H1 (cell line): Measurements from ENCODE around the gene ABHD12. TPM values are rescaled to one million over a fixed set of nuclear protein-coding genes. Genes with fewer than 3 reads are reported as not detected.

Experiments
- CTCF ChIA-PET: fragments of 300-600 bp; sonication (Branson Sonifier 250); formaldehyde crosslinking; loops from one replicate; lab custom pipeline; 2021; ENCODE audit not compliant: partially characterized antibody; lab: Charles Lee
- POLR2A ChIA-PET: fragments of 300-600 bp; sonication (Branson Sonifier 250); formaldehyde crosslinking; loops from one replicate; lab custom pipeline; 2021; ENCODE audit warnings: inconsistent platforms; ENCODE audit not compliant: partially characterized antibody; lab: Charles Lee
- DNase-seq, 2 experiments: peaks; one replicate each; pipeline versions ENCODE4 v3.0.0 to v3.0.0-alpha.2; 2010 to 2022; ENCODE audit warnings: low spot score in 2 of 2, low read depth in 1 of 2, mixed read lengths in 1 of 2
- FAIRE-seq: peaks from 2 replicates; lab custom pipeline; 2011; peaks lifted over from hg19 to GRCh38; lab: Jason Lieb, UNC
- H2AFZ ChIP-seq: 2 replicates; pipeline ENCODE4 v1.8.1; 2012; ENCODE audit warnings: low read length, inconsistent platforms
- H2AK5ac ChIP-seq: 2 replicates; pipeline ENCODE4 v1.6.1; 2013; ENCODE audit warnings: low read depth, low read length
- H2BK120ac ChIP-seq: replicated peaks from 2 replicates; pipeline ENCODE3; 2013; ENCODE audit warnings: low read depth, low read length, inconsistent platforms
- H2BK12ac ChIP-seq: 2 replicates; pipeline ENCODE4 v1.6.1; 2013; ENCODE audit warnings: low read depth, low read length
- H2BK15ac ChIP-seq: 2 replicates; pipeline ENCODE4 v1.6.1; 2013; ENCODE audit warnings: low read length
- H2BK20ac ChIP-seq: 2 replicates; pipeline ENCODE4 v1.6.1; 2013; ENCODE audit warnings: low read length
- H2BK5ac ChIP-seq: 2 replicates; pipeline ENCODE4 v1.6.1; 2013; ENCODE audit warnings: low read depth, low read length
- H3K14ac ChIP-seq: 2 replicates; pipeline ENCODE4 v1.6.1; 2013; ENCODE audit warnings: inconsistent platforms; ENCODE audit not compliant: insufficient read length
- H3K18ac ChIP-seq: 2 replicates; pipeline ENCODE4 v1.6.1; 2013; ENCODE audit warnings: low read length; ENCODE audit errors: extremely low read depth
- H3K23ac ChIP-seq: 2 replicates; pipeline ENCODE4 v1.6.1; 2013; ENCODE audit warnings: inconsistent platforms; ENCODE audit not compliant: insufficient read length
- H3K23me2 ChIP-seq: 2 replicates; pipeline ENCODE4 v1.6.1; 2013; ENCODE audit warnings: low read depth, low read length
- H3K27ac ChIP-seq: 2 replicates; pipeline ENCODE4 v1.6.1; 2011; ENCODE audit warnings: low read depth, low read length, inconsistent platforms
- H3K27me3 ChIP-seq, 4 experiments: replicated peaks in 1 of 4; 1 replicate in 1 of 4; 2 replicates in 3 of 4; pipeline versions ENCODE4 v1.6.1 to v1.8.1; 2011 to 2013; ENCODE audit warnings: low read length in 3 of 4, mild to moderate bottlenecking in 3 of 4, inconsistent platforms in 2 of 4, mixed read lengths in 2 of 4, moderate library complexity in 1 of 4; ENCODE audit not compliant: control insufficient read depth in 3 of 4, insufficient read depth in 3 of 4; ENCODE audit errors: extremely low read depth in 1 of 4
- H3K36me3 ChIP-seq, 4 experiments: 2 replicates each; pipeline versions ENCODE4 v1.6.1 to v1.8.1; 2011 to 2013; ENCODE audit warnings: mild to moderate bottlenecking in 4 of 4, low read length in 3 of 4, moderate library complexity in 2 of 4, control low read depth in 1 of 4, inconsistent platforms in 1 of 4; ENCODE audit not compliant: insufficient read depth in 4 of 4, control insufficient read depth in 2 of 4
- H3K4ac ChIP-seq: replicated peaks from 2 replicates; pipeline ENCODE3; 2013; ENCODE audit warnings: low read length, low read depth, mixed read lengths, inconsistent platforms; ENCODE audit not compliant: insufficient read length
- H3K4me1 ChIP-seq, 4 experiments: replicated peaks in 1 of 4; 1 replicate in 1 of 4; 2 replicates in 3 of 4; pipeline versions ENCODE4 v1.6.1 to v1.8.1; 2011 to 2013; ENCODE audit warnings: low read length in 3 of 4, inconsistent platforms in 2 of 4, mixed read lengths in 1 of 4; ENCODE audit not compliant: insufficient read depth in 4 of 4, control insufficient read depth in 3 of 4
- H3K4me2 ChIP-seq, 2 experiments: 2 replicates each; pipeline versions ENCODE4 v1.6.1 to v1.8.1; 2011 to 2013; ENCODE audit warnings: low read depth in 2 of 2, low read length in 2 of 2, control low read depth in 1 of 2, inconsistent platforms in 1 of 2, mild to moderate bottlenecking in 1 of 2; ENCODE audit not compliant: insufficient read depth in 1 of 2
- H3K4me3 ChIP-seq, 4 experiments: fragments of 200-600, 300-600 bp in 1 of 4; sonication (generic), shearing (Covaris generic), sonication (Bioruptor Twin) in 1 of 4; 2 replicates each; pipeline versions ENCODE4 v1.5.1 to v1.8.1; 2011 to 2016; ENCODE audit warnings: low read length in 4 of 4, low read depth in 3 of 4, control low read depth in 2 of 4, inconsistent platforms in 2 of 4, mild to moderate bottlenecking in 2 of 4, mixed read lengths in 1 of 4, moderate library complexity in 1 of 4; ENCODE audit not compliant: insufficient read depth in 2 of 4; ENCODE audit errors: extremely low read depth in 1 of 4
- H3K56ac ChIP-seq: replicated peaks from 2 replicates; pipeline ENCODE3; 2013; ENCODE audit warnings: low read depth, mild to moderate bottlenecking, mixed read lengths, low read length, inconsistent platforms; ENCODE audit not compliant: insufficient read length
- H3K79me1 ChIP-seq: 2 replicates; pipeline ENCODE4 v1.6.1; 2013; ENCODE audit warnings: low read depth, low read length, control low read depth
- H3K79me2 ChIP-seq, 2 experiments: 2 replicates each; pipeline versions ENCODE4 v1.6.1 to v1.8.1; 2012 to 2013; ENCODE audit warnings: low read length in 2 of 2, mild to moderate bottlenecking in 2 of 2, inconsistent platforms in 1 of 2; ENCODE audit not compliant: insufficient read depth in 2 of 2, control insufficient read depth in 1 of 2
- H3K9ac ChIP-seq, 4 experiments: replicated peaks in 1 of 4; 1 replicate in 1 of 4; 2 replicates in 3 of 4; pipeline versions ENCODE4 v1.6.1 to v1.8.1; 2011 to 2013; ENCODE audit warnings: low read depth in 3 of 4, low read length in 3 of 4, control low read depth in 2 of 4, mild to moderate bottlenecking in 2 of 4, moderate library complexity in 2 of 4, inconsistent platforms in 1 of 4; ENCODE audit errors: extremely low read depth in 1 of 4
- H3K9me3 ChIP-seq, 2 experiments: 2 replicates each; pipeline versions ENCODE4 v1.6.1 to v1.8.1; 2012 to 2013; ENCODE audit warnings: mild to moderate bottlenecking in 2 of 2, moderate library complexity in 2 of 2, control low read depth in 1 of 2, inconsistent platforms in 1 of 2, low read depth in 1 of 2, low read length in 1 of 2, mixed read lengths in 1 of 2; ENCODE audit not compliant: insufficient read depth in 2 of 2
- H4K20me1 ChIP-seq, 2 experiments: replicated peaks in 1 of 2; 2 replicates each; pipeline versions ENCODE3 to v1.8.1; 2011 to 2013; ENCODE audit warnings: inconsistent platforms in 2 of 2, low read length in 2 of 2, mild to moderate bottlenecking in 1 of 2; ENCODE audit not compliant: insufficient read depth in 2 of 2, control insufficient read depth in 1 of 2
- H4K5ac ChIP-seq: 2 replicates; pipeline ENCODE4 v1.6.1; 2013; ENCODE audit warnings: low read length, low read depth, mixed read lengths, inconsistent platforms; ENCODE audit not compliant: insufficient read length
- H4K8ac ChIP-seq: 2 replicates; pipeline ENCODE4 v1.8.0; 2013; ENCODE audit warnings: mild to moderate bottlenecking, moderate library complexity, low read length, inconsistent platforms; ENCODE audit not compliant: insufficient read depth; ENCODE audit errors: extremely low read depth
- H4K91ac ChIP-seq: replicated peaks from 2 replicates; pipeline ENCODE3; 2013; ENCODE audit warnings: low read length, mixed read lengths, inconsistent platforms; ENCODE audit not compliant: insufficient read length
- BACH1 ChIP-seq: IDR thresholded peaks from 2 replicates; pipeline ENCODE4 v1.6.1; 2012; ENCODE audit warnings: low read length, improper control_type of control experiment
- MAFK ChIP-seq: IDR thresholded peaks from 2 replicates; pipeline ENCODE4 v1.6.1; 2012; ENCODE audit warnings: low read depth, mild to moderate bottlenecking, improper control_type of control experiment, low read length
- RAD21 ChIP-seq, 2 experiments: IDR thresholded peaks in 1 of 2; conservative IDR thresholded peaks in 1 of 2; 2 replicates each; pipeline ENCODE4 v1.6.1; 2011; ENCODE audit warnings: low read depth in 2 of 2, low read length in 2 of 2, improper control_type of control experiment in 1 of 2, inconsistent platforms in 1 of 2, mild to moderate bottlenecking in 1 of 2, moderate library complexity in 1 of 2
- SAP30 ChIP-seq: fragments of 300-600 bp; sonication (generic); IDR thresholded peaks from 2 replicates; pipeline ENCODE4 v1.7.1; 2012; ENCODE audit warnings: low read length, moderate library complexity, mild to moderate bottlenecking, inconsistent platforms; ENCODE audit not compliant: insufficient read depth, insufficient replicate concordance
- SIX5 ChIP-seq: IDR thresholded peaks from 2 replicates; pipeline ENCODE4 v1.6.1; 2011; ENCODE audit warnings: mild to moderate bottlenecking, low read depth, low read length
- SP2 ChIP-seq: IDR thresholded peaks from 2 replicates; pipeline ENCODE4 v1.6.1; 2012; ENCODE audit warnings: mild to moderate bottlenecking, low read length, inconsistent platforms
- USF2 ChIP-seq: IDR thresholded peaks from 2 replicates; pipeline ENCODE4 v1.6.1; 2011; ENCODE audit warnings: low read length, improper control_type of control experiment
- WGBS, 2 experiments: shearing (Covaris generic) in 1 of 2; methylation state at CpG; one replicate each; pipeline versions ENCODE4 v1.1.6 to v1.1.7; 2013 to 2015; ENCODE audit warnings: low lambda C conversion rate in 2 of 2, mixed read lengths in 2 of 2, inconsistent platforms in 1 of 2, low coverage in 1 of 2, missing lambda C conversion rate in 1 of 2; ENCODE audit not compliant: insufficient replicate concordance in 2 of 2, insufficient coverage in 1 of 2, insufficient read length in 1 of 2; ENCODE audit errors: extremely low coverage in 1 of 2, missing lambda C conversion rate in 1 of 2; 5-methylcytosine and 5-hydroxymethylcytosine counted together
- polyA plus RNA-seq, 7 experiments: library from polyadenylated mRNA; depleted of rRNA in 3 of 7; stranded (reverse) in 5 of 7; unstranded in 2 of 7; fragments of >200 nt in 5 of 7; fragments of 200-250 nt in 2 of 7; gene quantifications; 1 replicate in 5 of 7; 2 replicates in 1 of 7; 4 replicates in 1 of 7; pipeline versions ENCODE4 v1.2.1 to v1.2.3, GENCODE V29; 2011 to 2013; ENCODE audit warnings: missing spikeins in 2 of 7, mixed read lengths in 2 of 7
- total RNA-seq: library from RNA; stranded (reverse); fragmentation: NEBNext Ultra II Directional; extraction: Animal tissue kit (Norgen Biotek cat#: 25700); gene quantifications from 2 replicates; pipeline ENCODE4 v1.2.1, GENCODE V29; 2021

Gene ABHD12
- total and polyA plus RNA-seq, 2 of the 8 experiments (the other 6 are each of a cell fraction or from before 2014, with no cell fraction given) = 31.3 to 59.5 TPM

- peaks cover 3 to 71% of the 10 kb centered on the region in 2 experiments; a peak in 3 of 4 replicates for H3K79me2 ChIP-seq
- H2BK5ac ChIP-seq = peak overlapping the region; percentile 90
- no peak overlapping the region for H2BK120ac ChIP-seq
- CTCF ChIA-PET = interaction anchor here (0.9 to 2.0 kb wide), 5 partner anchors 12 to 58 kb away, joined by 3 to 6 read pairs (median 5); no protein-coding TSS in a partner anchor
- H3K4me3 ChIP-seq = no peak overlapping the region
- H3K23ac ChIP-seq = no peak overlapping the region
- H3K27me3 ChIP-seq = no peaks in the 10 kb centered on the region
- H2BK20ac ChIP-seq = peak overlapping the region; percentile 27; the same call in 1 of the 2 replicates
- H2AFZ ChIP-seq = no peak overlapping the region
- peak overlapping the region; percentile 75; the same call in 1 of the 2 replicates for H2AK5ac ChIP-seq
- H3K14ac ChIP-seq = no peak overlapping the region
- no peak overlapping the region for H3K56ac ChIP-seq
- no peak overlapping the region for H3K9ac ChIP-seq
- H3K79me1 ChIP-seq = peaks cover 12% of the 10 kb centered on the region
- H3K27ac ChIP-seq = peak overlapping the region; percentile 4; the same call in 1 of the 2 replicates
- H3K9me3 ChIP-seq = no peaks in the 10 kb centered on the region
- H4K20me1 ChIP-seq = peaks cover 0 to 3% of the 10 kb centered on the region in 2 experiments
- FAIRE-seq (no peak), DNase-seq (no peak)
- peaks cover 23 to 40% (median 28%) of the 10 kb centered on the region in 4 experiments for H3K4me1 ChIP-seq
- H3K18ac ChIP-seq = peak overlapping the region; percentile 55; the same call in 1 of the 2 replicates
- H4K91ac ChIP-seq = peak overlapping the region; percentile 38
- H4K8ac ChIP-seq = no peak overlapping the region
- TF ChIP-seq MAFK (no peak), SP2 (no peak), USF2 (no peak), RAD21 (IDR thresholded peaks at IDR 0.05 in 1 of 2, conservative IDR thresholded peaks at IDR 0.05 in 1 of 2; ENCODE audit: low read depth in 2 of 2, low read length in 2 of 2) (no peak), SAP30 (no peak), SIX5 (no peak), BACH1 (no peak)
- TF ChIP-seq, all 59 proteins: peak for 0
- H2BK15ac ChIP-seq = 0 out of 2 replicates have a peak overlapping the region, but pooled peaks have one; percentile 21
- POLR2A ChIA-PET = interaction anchor here (2.1 kb wide), 1 partner anchor 54 kb away, joined by 8 read pairs; the partner anchor contains the start of gene GINS1
- H3K36me3 ChIP-seq = no peaks in the 10 kb centered on the region
- no peak overlapping the region for H3K4ac ChIP-seq
- H3K23me2 ChIP-seq = no peaks in the 10 kb centered on the region
- peak overlapping the region; percentile 90 for H2BK12ac ChIP-seq
- H3K4me2 ChIP-seq = peak overlapping the region; percentile 3 to 35; a peak in 2 of 4 replicates
- no peak overlapping the region for H4K5ac ChIP-seq
- 79% methylated on average over 3 of the region's 3 CpGs; no CpG with 5 or more reads in 1 of the 2 experiments for WGBS, 2 experiments
Observed at GRCh38 chr20:25353353-25353746, 37.3 kb downstream of the ABHD12 start.
